ENCODE measurements around the gene ARHGEF2.

The ARHGEF2 gene

GRCh38 chr1:156006666-156007376, 28.5 kb upstream of the ARHGEF2 start:
- no peaks in the 10 kb centered on the region for H3K27me3 ChIP-seq (ENCODE audit: insufficient read depth, poor library complexity, severe bottlenecking)
- no peak for DNase-seq (ENCODE audit: low read depth in 1 of 2, low spot score in 1 of 2)
- peak; percentile 27; the same call in 1 of the 2 replicates for TF ChIP-seq POLR2AphosphoS5 (IDR thresholded peaks at IDR 0.05; ENCODE audit: low read depth)
- TF ChIP-seq GABPA (IDR thresholded peaks at IDR 0.05; ENCODE audit: low read depth) = no peak
- no peak overlapping the region for H3K4me3 ChIP-seq (replicated peaks; ENCODE audit: insufficient read depth, low read length)
- H3K27ac ChIP-seq (replicated peaks) = no peak overlapping the region

GRCh38 chr1:156004843-156005584, 26.7 kb upstream of the ARHGEF2 start:
- TF ChIP-seq SPI1 (IDR thresholded peaks at IDR 0.05; ENCODE audit: borderline replicate concordance, low read depth) (no peak), POLR2AphosphoS5 (IDR thresholded peaks at IDR 0.05; ENCODE audit: low read depth) (no peak), REST (IDR thresholded peaks at IDR 0.05; ENCODE audit: insufficient replicate concordance, low read depth) (no peak), CTCF (IDR thresholded peaks at IDR 0.05; ENCODE audit: insufficient read depth, low read length) (no peak), GABPA (IDR thresholded peaks at IDR 0.05; ENCODE audit: low read depth) (no peak)
- H3K4me3 ChIP-seq (replicated peaks; ENCODE audit: insufficient read depth, low read length) = no peak overlapping the region
- H3K27me3 ChIP-seq (ENCODE audit: insufficient read depth, poor library complexity, severe bottlenecking) = no peaks in the 10 kb centered on the region
- no peak for DNase-seq (ENCODE audit: low read depth in 1 of 2, low spot score in 1 of 2)
- no peak overlapping the region for H3K27ac ChIP-seq (replicated peaks)

- no peaks in the 10 kb centered on the region for H3K27me3 ChIP-seq (ENCODE audit: insufficient read depth, poor library complexity, severe bottlenecking)
- H3K4me3 ChIP-seq (replicated peaks; ENCODE audit: insufficient read depth, low read length) = no peak overlapping the region
- no peak for DNase-seq (ENCODE audit: low read depth in 1 of 2, low spot score in 1 of 2)
- no peak for TF ChIP-seq POLR2AphosphoS5 (IDR thresholded peaks at IDR 0.05; ENCODE audit: low read depth)
- TF ChIP-seq GABPA (IDR thresholded peaks at IDR 0.05; ENCODE audit: low read depth) = no peak
- no peak for TF ChIP-seq SPI1 (IDR thresholded peaks at IDR 0.05; ENCODE audit: borderline replicate concordance, low read depth)
- no peak for TF ChIP-seq REST (IDR thresholded peaks at IDR 0.05; ENCODE audit: insufficient replicate concordance, low read depth)
- no peak for TF ChIP-seq CTCF (IDR thresholded peaks at IDR 0.05; ENCODE audit: insufficient read depth, low read length)
- H3K27ac ChIP-seq (replicated peaks) = no peak overlapping the region
Observed at GRCh38 chr1:156003923-156004188, 25.5 kb upstream of the ARHGEF2 start.

GRCh38 chr1:156002188-156002911, 24.0 kb upstream of the ARHGEF2 start:
- no peak for DNase-seq (ENCODE audit: low read depth in 1 of 2, low spot score in 1 of 2)
- H3K4me3 ChIP-seq (replicated peaks; ENCODE audit: insufficient read depth, low read length) = no peak overlapping the region
- TF ChIP-seq SPI1 (IDR thresholded peaks at IDR 0.05; ENCODE audit: borderline replicate concordance, low read depth) (no peak), REST (IDR thresholded peaks at IDR 0.05; ENCODE audit: insufficient replicate concordance, low read depth) (no peak), CTCF (IDR thresholded peaks at IDR 0.05; ENCODE audit: insufficient read depth, low read length) (no peak), POLR2AphosphoS5 (IDR thresholded peaks at IDR 0.05; ENCODE audit: low read depth) (no peak), GABPA (IDR thresholded peaks at IDR 0.05; ENCODE audit: low read depth) (no peak)
- H3K27ac ChIP-seq (replicated peaks) = no peak overlapping the region
- H3K27me3 ChIP-seq (ENCODE audit: insufficient read depth, poor library complexity, severe bottlenecking) = no peaks in the 10 kb centered on the region
